Activated CD8-positive, alpha-beta T cell treated with anti-CD3 and anti-CD28 coated beads for 36 hours (primary cell): ENCODE measurements around the gene DCAF6. TPM values are rescaled to one million over a fixed set of nuclear protein-coding genes. Genes with fewer than 3 reads are reported as not detected.

Experiments
- ATAC-seq: fragments of 200-7000 bp; cut with Tn5 transposase; one replicate; pipeline ENCODE4 v1.10.0; 2021; ENCODE audit warnings: mild to moderate bottlenecking, moderate library complexity
- CTCF ChIA-PET: fragments of 350-600 bp; sonication (Branson Sonifier 250); formaldehyde crosslinking; loops from one replicate; lab custom pipeline; 2021; ENCODE audit warnings: antibody characterized with exemption; lab: Charles Lee
- POLR2A ChIA-PET: fragments of 350-600 bp; sonication (Branson Sonifier 250); formaldehyde crosslinking; loops from one replicate; lab custom pipeline; 2021; ENCODE audit warnings: antibody characterized with exemption; lab: Charles Lee
- DNase-seq: peaks from one replicate; pipeline ENCODE4 v3.0.0-alpha.2; 2020
- H3K27ac Mint-ChIP-seq: one replicate; pipeline ENCODE4 v1.8.0; 2021; ENCODE audit warnings: mild to moderate bottlenecking, mixed read lengths
- H3K27me3 Mint-ChIP-seq: one replicate; pipeline ENCODE4 v1.8.0; 2021; ENCODE audit warnings: mixed read lengths
- H3K36me3 Mint-ChIP-seq: one replicate; pipeline ENCODE4 v1.8.0; 2021; ENCODE audit warnings: low read depth, mixed read lengths
- H3K4me1 Mint-ChIP-seq: one replicate; pipeline ENCODE4 v1.8.0; 2021; ENCODE audit warnings: low read depth, mixed read lengths
- H3K4me3 Mint-ChIP-seq: one replicate; pipeline ENCODE4 v1.8.0; 2021; ENCODE audit warnings: mild to moderate bottlenecking, moderate library complexity, mixed read lengths
- H3K9me3 Mint-ChIP-seq: one replicate; pipeline ENCODE4 v1.8.0; 2021; ENCODE audit warnings: mixed read lengths
- CTCF ChIP-seq: fragments of 200-600 bp; IDR thresholded peaks from one replicate; pipeline ENCODE4 v1.8.0; 2022; ENCODE audit warnings: antibody characterized with exemption, mild to moderate bottlenecking
- intact Hi-C: fragments of 100-400 bp; cut with micrococcal nuclease; formaldehyde crosslinking; loops from one replicate; pipeline ENCODE4 v1.10.0; 2022
- total RNA-seq, 2 experiments: library from RNA; stranded (reverse); gene quantifications; one replicate each; pipeline ENCODE4 v1.2.3, GENCODE V29; 2021

DCAF6 gene
- total RNA-seq, 2 experiments from 2014 or later, result 21.6 to 22.6 TPM

GRCh38 chr1:167898578-167899222 is 37.8 kb upstream of the DCAF6 start:
- Mint-ChIP-seq H3K4me1 (no peaks in the 10 kb centered on the region), H3K27me3 (no peaks in the 10 kb centered on the region), H3K36me3 (no peaks in the 10 kb centered on the region), H3K27ac (no peak overlapping the region), H3K9me3 (no peaks in the 10 kb centered on the region), H3K4me3 (no peak overlapping the region)
- intact Hi-C loops, result no loop called here
- ChIA-PET CTCF (interaction anchor here (0.9 kb wide), 1 partner anchor 185 kb away, joined by 3 read pairs; no protein-coding TSS in a partner anchor), POLR2A (no interaction called here)
- DNase-seq, result no peak
- TF ChIP-seq CTCF, result no peak
- ATAC-seq, result no peak

GRCh38 chr1:167899253-167899681 is 37.2 kb upstream of the DCAF6 start:
- CTCF ChIA-PET, result interaction anchor here (0.9 kb wide), 1 partner anchor 185 kb away, joined by 3 read pairs; no protein-coding TSS in a partner anchor
- H3K27ac Mint-ChIP-seq, result no peak overlapping the region
- POLR2A ChIA-PET, result no interaction called here

GRCh38 chr1:167900907-167901306 is 35.6 kb upstream of the DCAF6 start:
- no peaks in the 10 kb centered on the region for H3K4me1 Mint-ChIP-seq
- no peaks in the 10 kb centered on the region for H3K27me3 Mint-ChIP-seq
- DNase-seq, result no peak
- ChIA-PET POLR2A (no interaction called here), CTCF (no interaction called here)
- H3K4me3 Mint-ChIP-seq, result no peak overlapping the region
- H3K9me3 Mint-ChIP-seq, result no peaks in the 10 kb centered on the region
- H3K27ac Mint-ChIP-seq, result no peak overlapping the region
- ATAC-seq, result no peak
- TF ChIP-seq CTCF, result no peak
- intact Hi-C loops, result no loop called here
- no peaks in the 10 kb centered on the region for H3K36me3 Mint-ChIP-seq

More at GRCh38 chr1:167899253-167899681, 37.2 kb upstream of the DCAF6 start:
- Mint-ChIP-seq H3K9me3 (no peaks in the 10 kb centered on the region), H3K27me3 (no peaks in the 10 kb centered on the region), H3K4me1 (no peaks in the 10 kb centered on the region), H3K4me3 (no peak overlapping the region), H3K36me3 (no peaks in the 10 kb centered on the region)
- intact Hi-C loops, result no loop called here
- ATAC-seq (no peak), DNase-seq (no peak)
- no peak for TF ChIP-seq CTCF

- intact Hi-C loops, result no loop called here
- ATAC-seq (no peak), DNase-seq (no peak)
- Mint-ChIP-seq H3K27me3 (no peaks in the 10 kb centered on the region), H3K36me3 (no peaks in the 10 kb centered on the region), H3K27ac (no peak overlapping the region), H3K9me3 (peaks cover 3% of the 10 kb centered on the region), H3K4me3 (no peak overlapping the region), H3K4me1 (no peaks in the 10 kb centered on the region)
- ChIA-PET CTCF (interaction anchor here (0.7 to 1.5 kb wide), 3 partner anchors 88 to 264 kb away, joined by 3 to 5 read pairs (median 4); no protein-coding TSS in a partner anchor), POLR2A (no interaction called here)
- no peak for TF ChIP-seq CTCF
Measured at GRCh38 chr1:167904652-167905130, 31.8 kb upstream of the DCAF6 start.

- POLR2A ChIA-PET, result no interaction called here
- CTCF ChIA-PET, result interaction anchor here (0.7 to 1.3 kb wide), 2 partner anchors 89 to 264 kb away, joined by 3 to 5 read pairs; no protein-coding TSS in a partner anchor
- intact Hi-C loops, result no loop called here
- Mint-ChIP-seq H3K4me1 (no peaks in the 10 kb centered on the region), H3K27ac (no peak overlapping the region), H3K4me3 (no peak overlapping the region), H3K9me3 (peaks cover 6% of the 10 kb centered on the region), H3K36me3 (no peaks in the 10 kb centered on the region), H3K27me3 (no peaks in the 10 kb centered on the region)
- ATAC-seq, result no peak
- TF ChIP-seq CTCF, result no peak
- no peak for DNase-seq
Measured at GRCh38 chr1:167905182-167905581, 31.3 kb upstream of the DCAF6 start.
